Trophoblast cell (in vitro differentiated cells and primary cell): ENCODE measurements around the gene PTPRT.

ENCODE experiments used
- DNase-seq, 2 donors: peaks; one replicate each; pipeline ENCODE4 v3.0.0-alpha.2; 2016
- H2AFZ ChIP-seq: 2 replicates; pipeline ENCODE4 v1.6.1; 2013; ENCODE audit warnings: low read length, moderate library complexity, mild to moderate bottlenecking; ENCODE audit not compliant: insufficient read depth, poor library complexity
- H2AK5ac ChIP-seq: 2 replicates; pipeline ENCODE4 v1.6.1; 2013; ENCODE audit warnings: mild to moderate bottlenecking, low read length
- H2BK120ac ChIP-seq: 2 replicates; pipeline ENCODE4 v1.6.1; 2013; ENCODE audit warnings: low read length, mild to moderate bottlenecking, moderate library complexity; ENCODE audit not compliant: insufficient read depth, poor library complexity
- H2BK12ac ChIP-seq: 2 replicates; pipeline ENCODE4 v1.6.1; 2013; ENCODE audit warnings: mild to moderate bottlenecking, low read length, moderate library complexity
- H2BK5ac ChIP-seq: 2 replicates; pipeline ENCODE4 v1.6.1; 2013; ENCODE audit warnings: low read length, low read depth, moderate library complexity, mild to moderate bottlenecking; ENCODE audit not compliant: poor library complexity
- H3K14ac ChIP-seq: 2 replicates; pipeline ENCODE4 v1.6.1; 2013; ENCODE audit warnings: mild to moderate bottlenecking, low read length
- H3K18ac ChIP-seq: 2 replicates; pipeline ENCODE4 v1.6.1; 2013; ENCODE audit warnings: mild to moderate bottlenecking, low read length
- H3K23ac ChIP-seq: 2 replicates; pipeline ENCODE4 v1.6.1; 2013; ENCODE audit warnings: low read length
- H3K27ac ChIP-seq: 2 replicates; pipeline ENCODE4 v1.5.1; 2013; ENCODE audit warnings: low read depth, mild to moderate bottlenecking, inconsistent platforms, low read length, moderate library complexity
- H3K27me3 ChIP-seq: 2 replicates; pipeline ENCODE4 v1.6.1; 2013; ENCODE audit warnings: inconsistent platforms, mild to moderate bottlenecking, low read length, moderate library complexity; ENCODE audit not compliant: insufficient read depth
- H3K36me3 ChIP-seq, 2 experiments: 1 replicate in 1 of 2; 2 replicates in 1 of 2; pipeline ENCODE4 v1.6.1; 2013; ENCODE audit warnings: low read length in 2 of 2, mild to moderate bottlenecking in 2 of 2, moderate library complexity in 1 of 2; ENCODE audit not compliant: insufficient read depth in 2 of 2, control insufficient read depth in 1 of 2
- H3K4ac ChIP-seq: 2 replicates; pipeline ENCODE4 v1.6.1; 2013; ENCODE audit warnings: low read depth, mild to moderate bottlenecking, low read length, moderate library complexity
- H3K4me1 ChIP-seq, 2 experiments: 1 replicate in 1 of 2; 2 replicates in 1 of 2; pipeline ENCODE4 v1.6.1; 2013; ENCODE audit warnings: low read length in 2 of 2, mild to moderate bottlenecking in 2 of 2, moderate library complexity in 1 of 2; ENCODE audit not compliant: insufficient read depth in 2 of 2, control insufficient read depth in 1 of 2
- H3K4me2 ChIP-seq: 2 replicates; pipeline ENCODE4 v1.6.1; 2013; ENCODE audit warnings: inconsistent platforms, mild to moderate bottlenecking, low read length, moderate library complexity
- H3K4me3 ChIP-seq: 2 replicates; pipeline ENCODE4 v1.5.1; 2013; ENCODE audit warnings: mild to moderate bottlenecking, low read depth, low read length, inconsistent platforms
- H3K79me1 ChIP-seq: one replicate; pipeline ENCODE4 v1.6.1; 2013; ENCODE audit warnings: low read length
- H3K79me2 ChIP-seq: 2 replicates; pipeline ENCODE4 v1.6.1; 2013; ENCODE audit warnings: low read length, mild to moderate bottlenecking; ENCODE audit not compliant: control insufficient read depth, insufficient read depth, poor library complexity
- H3K9ac ChIP-seq: 2 replicates; pipeline ENCODE4 v1.6.1; 2013; ENCODE audit warnings: mild to moderate bottlenecking, low read length
- H3K9me3 ChIP-seq: 2 replicates; pipeline ENCODE4 v1.6.1; 2013; ENCODE audit warnings: low read depth, mild to moderate bottlenecking, control low read depth, inconsistent platforms, low read length; ENCODE audit not compliant: insufficient read depth
- H4K12ac ChIP-seq: 2 replicates; pipeline ENCODE4 v1.6.1; 2013; ENCODE audit warnings: low read depth, mild to moderate bottlenecking, low read length, moderate library complexity
- H4K8ac ChIP-seq: 2 replicates; pipeline ENCODE4 v1.6.1; 2013; ENCODE audit warnings: low read depth, mild to moderate bottlenecking, low read length, moderate library complexity
- H4K91ac ChIP-seq: one replicate; pipeline ENCODE4 v1.6.1; 2013; ENCODE audit warnings: low read depth, mild to moderate bottlenecking, low read length, moderate library complexity
- WGBS: extraction: QIAGEN DNeasy Blood & Tissue Kit; methylation state at CpG from one replicate; pipeline ENCODE4 v1.1.7; 2013; ENCODE audit warnings: missing lambda C conversion rate; ENCODE audit not compliant: insufficient read length, insufficient coverage; ENCODE audit errors: extremely low coverage; 5-methylcytosine and 5-hydroxymethylcytosine counted together

Gene PTPRT

GRCh38 chr20:42701948-42702347, 487.8 kb downstream of the PTPRT start:
- no peak overlapping the region for H3K18ac ChIP-seq
- no peak overlapping the region for H3K9ac ChIP-seq
- no peak overlapping the region for H3K23ac ChIP-seq

DNA sequence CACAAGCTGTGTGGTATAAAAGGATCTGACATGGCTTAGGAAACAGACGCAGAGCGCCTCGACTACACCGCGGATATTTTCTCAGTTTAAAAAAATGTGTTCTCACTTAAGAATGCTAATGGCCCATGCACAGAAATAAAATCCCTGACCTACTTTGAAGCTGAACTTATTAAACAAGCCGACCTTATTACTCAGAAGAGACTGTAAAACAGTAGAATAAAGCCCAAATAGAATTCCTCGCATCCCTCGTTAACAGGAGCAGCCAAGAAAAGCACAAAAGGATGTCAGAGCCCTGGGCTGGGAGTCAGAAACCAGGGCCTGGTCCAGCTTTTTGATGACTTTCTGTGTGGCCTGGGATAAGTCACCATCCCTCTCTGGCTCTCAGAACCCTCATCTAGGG, 489.3 kb downstream of the PTPRT start:
- Histone ChIP-seq H2AFZ (no peak overlapping the region), H2BK5ac (no peak overlapping the region), H3K36me3 (no peaks in the 10 kb centered on the region), H4K12ac (no peak overlapping the region), H3K4me3 (no peak overlapping the region), H2BK12ac (no peak overlapping the region), H3K4me2 (no peak overlapping the region), H3K4me1 (no peaks in the 10 kb centered on the region), H2BK120ac (no peak overlapping the region), H3K27ac (no peak overlapping the region), H3K9ac (no peak overlapping the region), H4K8ac (no peak overlapping the region), H3K4ac (no peak overlapping the region), H4K91ac (no peak overlapping the region), H3K14ac (no peak overlapping the region), H3K18ac (no peak overlapping the region), H2AK5ac (no peak overlapping the region), H3K79me2 (no peaks in the 10 kb centered on the region), H3K27me3 (no peaks in the 10 kb centered on the region), H3K9me3 (no peaks in the 10 kb centered on the region), H3K79me1 (no peaks in the 10 kb centered on the region), H3K23ac (no peak overlapping the region)
- DNase-seq = no peak
- no CpG with 5 or more reads among the region's 8 CpGs for WGBS

More at GRCh38 chr20:42701948-42702347, 487.8 kb downstream of the PTPRT start:
- Histone ChIP-seq H3K27me3 (no peaks in the 10 kb centered on the region), H3K4me1 (no peaks in the 10 kb centered on the region), H3K27ac (no peak overlapping the region), H3K36me3 (no peaks in the 10 kb centered on the region), H4K91ac (no peak overlapping the region), H3K4me2 (no peak overlapping the region), H3K9me3 (no peaks in the 10 kb centered on the region), H2AK5ac (no peak overlapping the region), H4K12ac (no peak overlapping the region), H3K79me2 (no peaks in the 10 kb centered on the region), H2BK120ac (no peak overlapping the region), H2BK5ac (no peak overlapping the region), H3K79me1 (no peaks in the 10 kb centered on the region), H2BK12ac (no peak overlapping the region), H3K14ac (no peak overlapping the region), H4K8ac (no peak overlapping the region), H3K4me3 (no peak overlapping the region), H2AFZ (no peak overlapping the region), H3K4ac (no peak overlapping the region)
- DNase-seq = no peak
- no CpG with 5 or more reads among the region's 4 CpGs for WGBS

DNA sequence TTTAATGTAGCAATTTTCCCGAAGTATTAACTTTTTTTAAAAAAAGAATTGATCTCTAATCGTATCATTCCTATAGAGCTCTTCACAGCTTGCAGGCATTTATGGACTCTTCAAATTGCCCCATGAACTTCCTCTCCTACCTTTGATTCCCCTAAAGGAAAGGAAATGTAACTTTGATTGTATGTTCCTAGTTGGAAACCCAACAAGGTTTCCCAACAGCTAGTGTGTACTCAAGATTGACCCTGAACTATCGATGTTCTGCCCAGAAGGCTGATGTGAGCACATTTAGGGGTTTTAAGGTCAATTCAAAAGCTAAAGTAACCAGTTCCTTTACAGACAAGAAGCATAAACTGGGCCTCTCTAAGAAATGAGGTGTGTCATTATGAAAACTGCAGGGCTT, 491.7 kb downstream of the PTPRT start:
- Histone ChIP-seq H3K4me3 (no peak overlapping the region), H3K4me1 (no peaks in the 10 kb centered on the region), H3K9ac (no peak overlapping the region), H3K79me2 (no peaks in the 10 kb centered on the region), H2BK5ac (no peak overlapping the region), H3K27me3 (no peaks in the 10 kb centered on the region), H3K4ac (no peak overlapping the region), H3K14ac (no peak overlapping the region), H3K4me2 (no peak overlapping the region), H3K27ac (no peak overlapping the region), H2BK12ac (no peak overlapping the region), H4K8ac (no peak overlapping the region), H3K79me1 (no peaks in the 10 kb centered on the region), H3K9me3 (no peaks in the 10 kb centered on the region), H3K23ac (no peak overlapping the region), H3K18ac (no peak overlapping the region), H4K12ac (no peak overlapping the region), H2BK120ac (no peak overlapping the region), H4K91ac (no peak overlapping the region), H2AK5ac (no peak overlapping the region), H2AFZ (no peak overlapping the region), H3K36me3 (no peaks in the 10 kb centered on the region)
- DNase-seq = no peak
- WGBS = no CpG with 5 or more reads among the region's 3 CpGs

DNA sequence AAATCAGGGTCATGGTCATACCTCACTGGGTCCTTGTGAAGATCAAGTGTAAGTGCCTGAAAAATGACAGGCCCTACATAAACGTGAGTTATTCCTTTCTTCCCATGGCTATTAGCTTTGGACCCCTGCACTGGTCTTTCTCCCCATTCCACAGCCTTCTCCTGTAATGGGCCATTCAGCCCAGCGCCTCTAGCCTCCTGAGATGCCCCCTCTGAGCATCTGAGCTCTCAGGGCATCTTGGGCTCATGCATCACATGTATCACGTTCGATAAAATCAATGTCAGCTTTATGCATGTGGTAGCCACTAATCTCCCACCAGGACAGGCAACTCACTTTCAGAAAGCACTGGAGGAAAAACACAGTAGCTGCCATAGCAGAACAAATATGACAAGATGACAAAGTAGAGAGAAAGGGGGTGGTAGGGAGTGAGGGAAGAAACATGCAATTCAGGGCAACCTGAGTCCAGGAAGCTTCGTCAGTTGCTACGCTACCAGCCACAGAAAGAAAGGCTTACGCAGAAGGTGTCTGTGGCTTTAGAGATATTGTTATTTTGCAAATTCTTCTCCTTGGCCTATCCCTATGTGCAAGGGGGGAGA, 498.8 kb downstream of the PTPRT start:
- no peak overlapping the region for H3K4me2 ChIP-seq
- no peaks in the 10 kb centered on the region for H3K9me3 ChIP-seq
- H2BK12ac ChIP-seq = no peak overlapping the region
- H4K12ac ChIP-seq = no peak overlapping the region
- no peaks in the 10 kb centered on the region for H3K79me2 ChIP-seq
- H3K36me3 ChIP-seq = no peaks in the 10 kb centered on the region
- no peak overlapping the region for H2BK120ac ChIP-seq
- no peak overlapping the region for H2AFZ ChIP-seq
- H3K4ac ChIP-seq = no peak overlapping the region
- no peak overlapping the region for H4K8ac ChIP-seq
- no peak overlapping the region for H3K14ac ChIP-seq
- no peak overlapping the region for H4K91ac ChIP-seq
- no peaks in the 10 kb centered on the region for H3K4me1 ChIP-seq
- no peak overlapping the region for H3K4me3 ChIP-seq
- H3K27me3 ChIP-seq = no peaks in the 10 kb centered on the region
- no peak overlapping the region for H3K9ac ChIP-seq
- H3K79me1 ChIP-seq = no peaks in the 10 kb centered on the region
- H2BK5ac ChIP-seq = no peak overlapping the region
- no peak overlapping the region for H3K23ac ChIP-seq
- H2AK5ac ChIP-seq = no peak overlapping the region
- no peak for DNase-seq
- no peak overlapping the region for H3K18ac ChIP-seq
- no CpG with 5 or more reads among the region's 7 CpGs for WGBS
- no peak overlapping the region for H3K27ac ChIP-seq
